GM18873 (cell line): ENCODE measurements around the gene HS6ST2.

ENCODE experiments used
- ATAC-seq: cut with Tn5 transposase; IDR thresholded peaks from one replicate; pipeline ENCODE4 v1.9.1; 2021; ENCODE audit warnings: mild to moderate bottlenecking, moderate library complexity, moderate number of reproducible peaks; ENCODE audit not compliant: unreplicated experiment, low FRiP score

Gene HS6ST2

DNA sequence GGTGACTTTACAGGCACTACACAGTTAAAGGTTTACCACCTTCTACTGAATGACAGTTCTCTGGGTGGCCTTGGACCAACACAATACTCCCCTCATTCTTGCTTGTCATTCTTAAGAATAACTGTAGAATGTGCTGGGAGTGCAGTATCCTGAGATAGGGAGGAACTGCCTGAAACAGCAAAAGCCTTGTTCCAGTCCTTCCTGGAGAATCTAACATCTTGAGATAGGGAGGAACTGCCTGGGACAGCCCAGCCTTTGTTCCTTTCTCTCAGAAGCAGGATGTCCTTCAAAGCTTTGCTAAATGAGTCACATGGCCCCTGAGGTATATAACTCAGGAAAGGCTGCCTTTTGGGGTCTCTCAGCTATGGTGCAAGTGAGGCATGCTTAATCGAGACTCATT, 323.9 kb downstream of the HS6ST2 start:
- no peak for ATAC-seq

DNA sequence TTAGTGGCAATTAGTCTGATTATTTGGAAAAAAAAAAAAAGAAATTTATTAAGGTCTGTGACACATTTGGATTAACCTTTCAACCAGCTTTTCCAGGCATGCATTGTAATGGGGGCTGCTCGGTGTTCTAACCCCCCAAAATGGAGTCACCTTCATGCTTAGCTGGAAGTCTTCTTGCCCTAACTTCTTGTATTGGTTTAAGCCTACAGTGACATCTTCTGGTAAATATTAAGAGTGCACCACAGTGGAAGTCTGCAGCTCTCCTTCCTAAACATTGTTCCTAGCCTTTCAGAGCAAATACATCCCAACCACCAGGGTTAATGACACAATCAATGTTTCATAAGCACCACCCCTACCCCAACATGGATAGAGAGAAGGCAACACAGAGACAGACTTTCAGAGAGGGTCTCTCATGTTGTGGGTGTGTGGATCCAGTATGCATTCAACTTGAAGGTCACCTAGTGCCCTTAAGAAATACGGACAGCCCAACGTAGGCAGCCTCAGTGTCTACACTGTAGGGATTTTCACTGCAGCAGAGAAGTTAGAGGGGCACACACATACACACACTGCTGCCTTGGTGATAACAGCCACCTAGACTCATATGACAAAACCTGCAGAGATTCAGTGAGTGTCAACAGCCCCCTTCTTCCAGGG, 326.7 kb downstream of the HS6ST2 start:
- peak; percentile 53 for ATAC-seq

DNA sequence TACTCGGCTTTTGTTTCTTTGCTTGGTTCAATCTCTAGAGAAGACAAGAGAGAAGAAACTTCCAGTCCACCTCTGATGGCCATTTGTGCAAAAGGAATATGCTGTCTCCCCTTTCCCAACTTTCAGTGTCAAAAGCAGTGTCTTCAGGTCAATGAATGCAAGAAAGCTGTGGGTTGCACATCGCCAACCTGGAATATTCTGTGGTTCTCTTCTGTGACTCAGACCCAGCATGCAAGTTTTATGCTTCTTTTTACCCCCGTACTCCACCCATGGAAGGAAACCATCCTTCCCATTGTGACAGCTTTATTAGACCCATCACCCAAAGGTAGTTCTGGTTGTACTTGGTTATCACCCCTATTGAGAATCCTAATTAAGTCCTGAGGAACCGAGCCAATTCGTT, 334.0 kb downstream of the HS6ST2 start:
- no peak for ATAC-seq

DNA sequence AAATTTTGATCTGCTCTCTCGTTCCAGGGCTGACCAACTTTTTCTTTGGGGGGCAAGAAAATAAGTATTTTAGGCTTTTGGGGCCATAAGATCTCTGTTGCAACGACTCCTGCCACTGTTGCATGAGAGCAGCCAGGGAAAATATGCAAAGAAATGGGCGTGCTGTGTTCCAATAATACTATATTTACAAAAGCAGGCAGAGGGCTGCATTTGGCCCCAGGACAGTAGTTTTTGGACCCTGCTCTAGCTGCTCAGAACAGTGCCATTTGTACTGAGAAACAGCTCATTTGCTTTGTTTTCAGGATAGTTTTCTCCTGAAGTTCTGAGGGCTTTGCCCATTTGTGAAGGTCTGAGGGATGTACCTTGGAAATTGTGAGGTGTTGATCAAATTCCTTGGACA, 334.5 kb downstream of the HS6ST2 start:
- ATAC-seq = no peak

DNA sequence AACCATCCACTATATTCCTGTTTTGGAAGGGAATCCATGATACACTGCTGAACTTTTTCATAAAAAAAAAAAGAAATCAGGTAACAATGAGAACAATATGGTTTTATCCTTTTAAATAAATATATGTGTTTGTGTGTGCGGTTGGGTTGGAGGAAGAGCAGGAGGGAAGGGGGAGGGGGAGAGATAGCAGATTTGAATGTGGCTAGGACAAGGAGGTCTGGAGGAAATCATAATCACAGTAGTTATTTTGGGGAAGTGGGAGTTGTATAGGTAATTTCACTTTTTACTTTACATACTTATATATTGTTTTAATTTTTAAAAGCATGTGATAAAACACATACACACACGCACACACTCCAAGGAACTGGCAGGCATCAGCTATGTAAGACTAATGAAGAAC, 335.1 kb downstream of the HS6ST2 start:
- ATAC-seq = no peak

DNA sequence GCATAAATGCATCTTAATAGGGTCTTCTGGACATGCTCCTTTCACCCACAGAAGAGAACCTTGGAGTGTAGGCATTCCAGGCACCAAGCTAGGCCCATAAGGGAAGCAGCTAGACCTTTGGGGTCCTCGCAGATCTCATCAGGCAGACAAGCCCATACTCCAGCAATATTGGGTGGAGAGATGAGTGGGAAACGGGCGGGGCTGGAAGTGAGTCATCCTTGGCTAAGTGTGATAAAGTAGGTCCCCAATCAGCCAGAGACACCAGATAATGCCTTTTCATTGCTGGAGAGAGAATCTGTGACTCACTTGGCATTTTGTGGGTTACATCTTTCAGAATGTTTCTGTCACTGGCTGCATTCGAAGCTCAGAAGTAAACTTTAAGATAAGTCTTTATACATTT, 336.3 kb downstream of the HS6ST2 start:
- no peak for ATAC-seq

DNA sequence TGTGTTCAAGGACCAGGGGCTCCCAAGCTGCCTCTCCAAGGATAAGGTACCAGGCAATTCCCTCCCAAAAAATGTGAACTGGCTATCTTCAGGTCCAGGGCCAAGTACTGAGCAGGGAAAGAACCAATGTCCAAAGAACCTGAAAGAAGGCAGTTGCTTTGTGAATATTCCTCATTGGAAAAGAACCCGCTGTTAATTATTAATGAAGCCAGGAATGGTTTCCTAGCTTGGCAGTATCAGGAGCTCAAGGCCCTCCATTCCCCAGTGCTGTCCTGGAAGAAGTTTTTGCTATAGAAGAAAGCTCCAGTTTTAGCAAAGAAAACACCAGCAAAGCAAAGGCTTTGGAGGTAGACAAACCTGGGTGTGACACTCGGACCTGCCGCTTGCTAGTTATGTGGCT, 339.6 kb downstream of the HS6ST2 start:
- ATAC-seq = no peak

DNA sequence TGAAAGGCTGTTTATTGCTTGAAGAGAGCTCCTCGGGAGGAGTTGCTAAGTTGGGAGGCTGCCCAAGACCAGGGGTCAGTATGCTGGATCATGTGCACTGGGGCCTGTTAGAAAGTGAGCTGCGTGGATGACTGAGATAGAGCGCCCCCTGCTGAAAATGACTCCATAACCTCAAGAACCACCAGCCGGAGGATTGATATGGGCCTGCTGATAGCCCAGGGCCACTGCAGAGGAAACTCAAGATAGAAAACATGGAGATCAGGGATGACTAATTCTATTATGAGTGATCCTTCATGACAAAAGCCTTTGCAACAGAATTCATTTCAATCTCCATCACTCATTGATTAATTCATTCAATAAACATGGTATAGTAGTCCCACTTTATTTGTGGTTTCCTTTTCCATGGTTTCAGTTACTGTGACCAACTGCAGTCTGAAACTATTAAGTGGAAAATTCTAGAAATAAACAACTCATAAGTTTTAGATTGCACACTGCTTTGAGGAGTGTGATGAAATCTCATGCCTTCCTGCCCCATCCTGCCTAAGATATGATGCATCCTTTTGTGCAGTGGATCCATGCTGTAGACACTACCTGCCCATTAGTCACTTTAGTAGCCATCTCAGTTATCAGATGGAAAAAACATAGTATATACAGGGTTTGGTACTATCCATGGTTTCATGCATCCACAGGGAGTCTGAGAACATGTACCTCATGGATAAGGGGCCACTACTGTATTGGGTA, 342.9 kb downstream of the HS6ST2 start:
- no peak for ATAC-seq

DNA sequence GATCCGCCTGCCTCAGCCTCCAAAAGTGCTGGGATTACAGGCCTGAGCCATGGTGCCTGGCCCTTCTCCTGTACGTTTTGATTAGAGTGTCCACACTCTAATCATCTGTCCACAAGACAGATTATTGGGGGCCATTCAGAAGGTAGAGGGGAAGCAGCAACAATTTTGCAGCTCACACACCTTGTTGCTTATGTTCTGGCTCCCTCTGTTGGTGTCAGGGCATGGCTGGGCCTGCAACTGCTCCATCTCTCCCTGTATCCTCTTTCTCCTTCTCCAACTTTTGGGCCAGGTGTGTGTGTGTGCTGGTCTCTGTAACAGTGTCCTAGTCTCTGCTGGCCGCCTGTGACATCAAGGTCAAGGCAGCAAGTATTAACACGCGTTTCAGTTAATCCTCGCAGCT, 344.1 kb downstream of the HS6ST2 start:
- no peak for ATAC-seq

DNA sequence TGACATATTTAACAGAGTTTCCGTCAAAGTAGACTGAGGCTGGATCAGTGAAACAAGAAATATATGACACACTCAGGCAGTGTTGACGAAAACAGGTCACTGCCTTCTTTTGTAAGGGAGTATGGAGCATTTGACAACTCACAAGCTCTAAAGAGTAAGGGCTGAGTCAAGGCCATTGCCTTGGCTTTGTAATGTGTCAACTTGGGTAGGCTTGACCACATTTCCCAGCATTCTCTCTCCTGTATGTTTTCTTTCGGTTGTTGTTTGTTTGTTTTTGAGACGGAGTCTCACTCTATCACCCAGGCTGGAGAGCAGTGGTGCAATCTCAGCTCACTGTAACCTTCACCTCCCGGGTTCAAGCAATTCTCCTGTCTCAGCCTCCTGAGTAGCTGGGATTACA, 344.6 kb downstream of the HS6ST2 start:
- no peak for ATAC-seq

DNA sequence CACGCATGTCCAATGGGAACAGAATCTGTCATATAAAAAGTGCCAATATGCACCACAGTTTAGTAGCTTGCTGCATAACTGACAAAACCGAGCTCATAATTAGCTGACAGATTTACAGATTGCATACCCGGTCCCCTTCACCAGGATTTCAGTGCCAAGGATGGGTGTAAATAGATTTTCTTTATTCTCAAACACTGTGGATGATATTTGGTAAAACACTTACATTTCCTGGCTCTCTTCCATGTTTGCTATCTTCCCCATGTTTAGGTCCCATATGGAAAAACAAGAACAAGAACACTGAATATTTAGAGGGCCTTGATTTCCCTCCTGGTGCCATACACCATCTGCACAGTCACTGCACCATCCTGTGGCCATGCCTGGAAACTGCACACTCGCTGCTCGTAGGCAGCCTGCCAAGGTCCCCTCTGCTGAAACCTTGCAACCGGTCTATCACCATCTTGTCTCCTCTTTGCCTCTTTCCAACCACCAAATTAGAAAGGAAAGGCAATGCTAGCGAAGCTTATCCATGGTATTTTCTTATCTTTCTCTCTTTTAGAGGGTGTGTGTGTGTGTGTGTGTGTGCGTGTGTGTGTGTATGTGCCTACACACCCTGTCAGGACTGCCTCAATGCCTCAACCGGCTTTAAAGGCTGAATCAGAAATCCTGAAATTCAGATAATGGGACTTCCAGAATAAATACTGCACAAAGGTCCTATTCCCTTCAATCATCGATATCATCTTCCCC, 345.4 kb downstream of the HS6ST2 start:
- no peak for ATAC-seq

DNA sequence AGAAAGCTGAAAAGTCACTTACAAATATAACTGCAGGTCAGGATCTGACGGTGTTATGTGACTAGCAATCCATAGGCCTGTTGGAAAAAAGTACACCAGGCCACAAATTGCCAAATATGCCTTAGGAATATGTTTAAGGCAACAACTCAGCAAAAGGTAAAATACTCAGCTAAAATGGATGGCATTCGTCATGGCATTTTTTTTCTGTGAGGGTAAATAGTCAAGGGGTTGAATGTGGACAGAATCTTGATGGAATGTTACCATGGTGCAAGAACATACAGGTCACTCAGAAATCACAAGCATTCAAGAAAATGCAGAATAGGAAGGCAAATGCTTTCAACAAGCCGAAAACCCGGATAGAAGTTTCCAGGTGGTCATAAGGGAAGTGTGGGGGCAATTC, 347.9 kb downstream of the HS6ST2 start:
- no peak for ATAC-seq

DNA sequence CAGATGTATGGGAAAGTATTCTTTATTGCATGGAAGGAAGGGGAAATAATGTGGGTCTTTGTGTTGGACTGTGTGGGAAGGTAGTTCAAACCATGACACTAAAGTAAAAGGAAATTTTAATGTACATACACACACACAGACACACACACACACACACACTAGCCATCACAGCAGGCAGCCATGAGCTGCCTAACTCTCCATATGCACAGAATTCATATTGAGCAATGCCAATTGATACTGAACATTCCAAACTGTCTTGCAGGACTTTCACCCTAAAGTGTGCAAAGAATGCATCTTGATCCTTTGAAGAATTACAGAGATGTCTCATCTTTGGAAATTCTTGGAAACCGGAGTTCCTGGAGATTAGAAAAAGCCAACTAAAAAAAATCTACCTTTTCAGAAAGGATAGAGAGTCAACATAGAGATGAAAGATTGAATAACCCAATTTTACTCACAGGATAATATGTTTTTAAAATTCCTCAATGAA, 349.0 kb downstream of the HS6ST2 start:
- ATAC-seq = no peak

DNA sequence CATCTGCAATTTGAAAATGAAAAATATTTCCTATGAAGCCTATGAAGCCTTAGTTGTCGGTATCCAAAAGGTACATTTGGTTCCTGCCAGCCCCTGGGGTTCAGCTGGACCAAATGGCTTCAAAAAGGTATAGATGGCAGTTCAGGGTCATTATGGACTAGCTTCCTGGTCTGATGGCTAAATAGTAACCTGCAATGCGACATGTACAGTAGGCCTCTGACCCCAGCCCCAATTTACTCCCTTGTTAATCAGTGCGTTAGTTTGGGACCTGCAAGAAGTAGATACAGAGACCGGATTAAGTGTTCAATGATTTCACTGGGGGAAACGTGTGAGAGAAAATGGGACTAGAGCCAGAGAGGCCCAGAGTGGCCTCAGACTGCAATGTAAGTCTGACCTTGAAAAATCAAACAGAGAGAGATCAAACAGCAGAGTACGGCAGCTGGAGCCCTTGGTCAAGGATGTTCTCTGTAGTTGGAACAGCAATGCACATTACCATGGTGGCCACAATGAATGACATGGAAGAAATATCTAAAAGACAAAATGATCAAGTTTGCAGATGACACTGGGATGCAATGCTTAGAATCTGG, 354.6 kb downstream of the HS6ST2 start:
- ATAC-seq = no peak

DNA sequence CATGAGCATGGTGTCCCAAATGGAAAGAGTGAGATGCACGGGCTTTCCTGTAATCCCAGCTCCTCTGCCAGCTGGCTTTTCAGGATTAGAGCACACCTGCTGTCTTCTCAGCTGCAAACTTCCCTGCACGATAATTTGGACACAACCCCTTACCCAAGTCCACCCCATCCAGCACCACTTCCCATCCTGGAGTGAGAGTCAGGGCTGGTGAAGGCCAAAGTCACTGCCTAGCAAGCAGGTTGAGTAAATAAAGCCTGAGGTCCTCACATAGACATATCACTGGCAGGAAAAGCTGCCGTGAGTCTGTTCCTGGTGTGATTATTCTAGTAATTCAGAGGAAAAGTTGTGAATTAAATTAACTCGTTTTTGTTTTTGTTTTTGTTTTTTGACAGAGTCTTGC, 355.7 kb downstream of the HS6ST2 start:
- ATAC-seq = no peak

DNA sequence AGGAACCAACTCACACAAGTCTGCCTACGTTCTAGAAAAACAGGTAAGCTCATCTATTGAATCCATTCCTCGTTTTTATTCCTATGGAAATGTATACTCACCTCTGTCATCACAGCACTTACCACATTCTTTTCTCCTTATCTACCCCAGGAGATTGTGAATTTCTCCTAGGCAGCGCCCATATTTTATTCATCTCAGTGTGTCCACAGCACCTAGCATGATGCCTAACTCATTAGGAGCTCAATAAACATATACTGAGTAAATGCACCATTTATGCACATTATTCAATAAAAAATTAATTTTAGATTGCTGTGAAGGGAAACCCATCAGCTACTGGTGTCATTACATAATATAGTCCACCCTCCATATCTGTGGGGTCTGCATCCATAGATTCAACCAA, 363.4 kb downstream of the HS6ST2 start:
- ATAC-seq = no peak

DNA sequence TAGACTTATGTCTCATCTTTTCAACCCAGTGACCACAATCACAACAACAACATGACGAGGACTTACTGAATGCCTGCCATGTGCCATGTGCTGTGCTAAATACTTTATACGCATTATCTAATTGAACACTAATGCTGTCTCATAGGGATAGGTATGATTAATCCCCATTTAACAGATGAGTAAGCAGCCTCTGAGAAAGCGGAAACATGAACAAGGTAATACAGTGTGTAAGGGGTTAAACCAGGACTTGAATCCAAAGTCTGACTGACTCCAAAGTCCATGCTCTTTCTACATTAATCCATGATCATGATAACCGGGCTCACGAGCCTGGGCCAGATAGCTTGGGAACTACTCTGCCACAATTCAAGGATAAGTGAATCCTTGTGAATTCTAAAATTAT, 364.3 kb downstream of the HS6ST2 start:
- no peak for ATAC-seq

DNA sequence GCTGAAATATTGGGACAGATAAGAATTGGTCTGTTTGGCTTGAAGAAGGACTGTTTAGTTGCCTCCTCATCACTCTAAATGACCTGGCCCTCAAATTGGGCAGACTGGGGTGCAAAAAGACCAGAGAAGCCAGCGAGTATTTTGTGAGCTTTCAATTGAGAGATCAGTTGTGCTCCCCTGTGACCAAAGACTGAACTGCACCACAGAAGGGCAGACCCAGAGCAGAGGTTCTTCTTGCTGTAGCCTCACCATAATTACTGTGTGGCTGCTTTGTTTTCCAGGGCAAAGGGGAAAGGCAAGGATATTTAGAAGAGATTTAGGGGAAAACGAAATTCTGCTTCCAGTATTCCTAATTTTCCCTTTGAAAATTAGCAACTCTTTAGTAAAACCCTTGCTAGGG, 365.5 kb downstream of the HS6ST2 start:
- no peak for ATAC-seq

DNA sequence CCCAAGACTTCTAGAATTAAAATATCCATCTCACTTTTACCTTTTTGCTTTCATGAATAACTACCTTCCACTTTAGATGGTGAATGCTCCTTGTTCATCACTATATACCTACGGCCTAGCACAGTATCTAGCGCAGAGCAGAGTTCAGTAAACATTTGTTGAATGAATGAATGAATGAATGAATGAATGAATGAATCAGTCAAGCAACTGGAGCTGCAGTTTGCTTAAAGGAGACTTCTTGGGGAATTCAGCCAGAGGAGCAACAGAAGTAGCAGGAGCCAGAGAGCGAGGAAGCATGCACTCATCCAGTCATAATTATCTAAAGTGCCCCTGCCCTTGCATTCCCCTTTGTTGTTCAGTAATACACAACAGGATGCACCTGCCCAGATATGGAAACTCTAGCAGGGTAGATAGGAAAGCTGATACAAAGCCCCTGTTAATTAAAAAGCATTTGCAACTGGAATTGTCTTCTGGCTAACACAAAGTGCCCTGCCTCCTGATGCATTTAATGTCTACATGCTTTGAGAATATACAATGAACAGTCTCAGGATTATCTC, 366.6 kb downstream of the HS6ST2 start:
- no peak for ATAC-seq

DNA sequence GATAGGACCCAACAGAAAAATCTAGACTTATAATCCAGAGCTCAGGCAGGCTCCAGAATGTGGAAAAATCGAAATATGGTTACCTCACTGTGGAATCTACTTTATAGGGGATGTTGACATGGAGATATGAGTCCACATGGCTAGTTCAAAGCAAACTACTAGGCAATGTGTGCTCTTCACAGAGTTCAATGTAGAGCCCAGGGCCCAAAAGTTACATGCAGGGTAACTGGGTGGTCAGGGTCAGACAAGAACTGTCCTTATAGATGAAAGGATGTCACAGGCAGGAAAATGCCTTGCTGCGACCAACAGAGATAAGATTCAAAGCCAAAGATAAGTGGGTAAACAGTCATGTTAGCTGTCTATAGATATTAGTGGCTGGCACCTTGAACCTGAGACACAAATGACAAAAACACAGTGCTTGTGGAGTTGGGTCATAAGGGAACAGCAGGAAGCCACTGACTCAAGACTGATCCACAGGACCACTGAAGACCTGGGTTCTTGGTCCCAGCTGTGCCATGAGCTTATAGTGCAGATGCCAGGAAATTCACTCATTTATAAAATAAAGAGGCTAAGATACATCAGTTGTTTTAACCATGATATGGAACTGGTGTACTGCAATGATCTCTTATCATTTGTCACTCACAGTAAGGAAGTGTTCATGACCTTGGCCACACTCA, 367.9 kb downstream of the HS6ST2 start:
- no peak for ATAC-seq
